Tibial nerve (tissue), 4 donors: ENCODE data around the gene ATP11A. TPM values are rescaled to one million over a fixed set of nuclear protein-coding genes. Genes with fewer than 3 reads are reported as not detected.
"Not testable (repeated sequence)": the region's sequence is repeated elsewhere in the genome, so short reads cannot be mapped to it uniquely, and the experiment has no call there.

ENCODE experiments used
- DNase-seq, 2 donors: peaks; one replicate each; pipeline ENCODE4 v3.0.0-alpha.2; 2019; ENCODE audit warnings: low spot score in 2 of 2
- H3K27ac ChIP-seq, 4 donors: fragments of 200-600 bp; sonication (generic) in 3 of 4; one replicate each; pipeline ENCODE4 v1.5.1; 2017 to 2019; ENCODE audit warnings: mild to moderate bottlenecking in 1 of 4
- H3K27me3 ChIP-seq, 2 donors: fragments of 200-600 bp; sonication (generic) in 1 of 2; one replicate each; pipeline versions ENCODE4 v1.5.1 to v1.6.0; 2017 to 2019
- H3K36me3 ChIP-seq, 3 donors: fragments of 200-600 bp; sonication (generic); one replicate each; pipeline ENCODE4 v1.5.1; 2018 to 2019
- H3K4me1 ChIP-seq, 4 donors: fragments of 200-600 bp; sonication (generic) in 3 of 4; one replicate each; pipeline ENCODE4 v1.5.1; 2017 to 2019
- H3K4me3 ChIP-seq, 4 donors: fragments of 200-600 bp; sonication (generic) in 3 of 4; one replicate each; pipeline ENCODE4 v1.5.1; 2017 to 2019; ENCODE audit warnings: mild to moderate bottlenecking in 1 of 4, moderate library complexity in 1 of 4
- H3K9me3 ChIP-seq, 4 donors: fragments of 200-600 bp; sonication (generic) in 3 of 4; one replicate each; pipeline ENCODE4 v1.5.1; 2017 to 2019
- EP300 ChIP-seq, 2 donors: sonication (generic); formaldehyde crosslinking; IDR thresholded peaks; one replicate each; pipeline ENCODE4 v1.6.1; 2017; ENCODE audit warnings: antibody characterized with exemption in 2 of 2, mild to moderate bottlenecking in 1 of 2
- POLR2A ChIP-seq, 2 donors: fragments of 450-650 bp; IDR thresholded peaks; one replicate each; pipeline ENCODE4 v1.6.1; 2017; ENCODE audit warnings: antibody characterized with exemption in 2 of 2, mild to moderate bottlenecking in 2 of 2, moderate library complexity in 2 of 2
- WGBS, 2 donors: methylation state at CpG; one replicate each; pipeline ENCODE4 v1.1.5; 2018; 5-methylcytosine and 5-hydroxymethylcytosine counted together
- total RNA-seq, 4 donors: library from RNA; depleted of rRNA; stranded (reverse); fragments of >200 nt; gene quantifications; one replicate each; pipeline ENCODE4 v1.1.0, GENCODE V29; 2016
- TF ChIP-seq, protein P1 (sequence below), 5 experiments: fragments of 200-600 bp in 3 of 5; fragments of 450-650 bp in 2 of 5; sonication (generic) in 3 of 5; IDR thresholded peaks; one replicate each; pipeline ENCODE4 v1.5.1; 2016 to 2019; ENCODE audit warnings: antibody characterized with exemption in 5 of 5, mild to moderate bottlenecking in 3 of 5, moderate library complexity in 2 of 5

The ATP11A gene
- total RNA-seq, 4 donors from 2014 or later, result 24.7 to 61.5 (median 35.0) TPM

DNA sequence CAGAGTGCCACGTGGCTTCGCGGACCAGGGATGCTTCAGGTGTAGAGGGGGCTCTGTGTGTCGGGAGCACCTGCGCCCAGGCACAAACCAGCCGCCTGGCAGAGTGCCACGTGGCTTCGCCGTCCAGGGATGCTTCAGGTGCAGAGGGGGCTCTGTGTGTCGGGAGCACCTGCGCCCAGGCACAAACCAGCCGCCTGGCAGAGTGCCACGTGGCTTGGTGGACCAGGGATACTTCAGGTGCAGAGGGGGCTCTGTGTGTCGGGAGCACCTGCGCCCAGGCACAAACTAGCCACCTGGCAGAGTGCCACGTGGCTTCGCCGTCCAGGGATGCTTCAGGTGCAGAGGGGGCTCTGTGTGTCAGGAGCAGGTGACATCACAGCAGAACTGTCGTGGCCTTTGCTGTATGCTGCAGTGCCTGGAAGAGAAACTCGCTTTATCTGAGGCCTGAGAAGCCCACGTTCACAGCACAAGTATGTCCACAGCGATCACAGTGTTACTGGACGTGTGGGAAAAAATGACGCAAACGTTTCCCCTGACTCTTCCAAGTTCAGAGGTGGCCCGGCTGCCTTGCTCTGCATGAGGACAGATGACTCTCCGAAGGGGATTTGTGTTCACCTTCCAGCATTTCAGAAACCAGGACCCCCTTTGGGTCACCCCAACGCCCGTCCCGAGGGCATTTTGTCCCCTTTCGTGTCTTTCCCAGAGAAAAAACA is 151.6 kb downstream of the ATP11A start:
- peak overlapping the region in 2 of 4 donors; percentile 12 to 63 for H3K27ac ChIP-seq
- peaks cover 0 to 93% (median 4%) of the 10 kb centered on the region in 3 donors for H3K36me3 ChIP-seq
- DNase-seq, H3K27me3 ChIP-seq, H3K4me3 ChIP-seq, H3K9me3 ChIP-seq: not testable (repeated sequence)
- WGBS, 2 donors, result 90 to 91% methylated on average over 21 to 28 of the region's 31 CpGs
- peaks cover 0 to 19% (median 0%) of the 10 kb centered on the region in 4 donors for H3K4me1 ChIP-seq
- peak in 1 of 2 donors; percentile 13 for TF ChIP-seq EP300 (IDR thresholded peaks at IDR 0.05)

DNA sequence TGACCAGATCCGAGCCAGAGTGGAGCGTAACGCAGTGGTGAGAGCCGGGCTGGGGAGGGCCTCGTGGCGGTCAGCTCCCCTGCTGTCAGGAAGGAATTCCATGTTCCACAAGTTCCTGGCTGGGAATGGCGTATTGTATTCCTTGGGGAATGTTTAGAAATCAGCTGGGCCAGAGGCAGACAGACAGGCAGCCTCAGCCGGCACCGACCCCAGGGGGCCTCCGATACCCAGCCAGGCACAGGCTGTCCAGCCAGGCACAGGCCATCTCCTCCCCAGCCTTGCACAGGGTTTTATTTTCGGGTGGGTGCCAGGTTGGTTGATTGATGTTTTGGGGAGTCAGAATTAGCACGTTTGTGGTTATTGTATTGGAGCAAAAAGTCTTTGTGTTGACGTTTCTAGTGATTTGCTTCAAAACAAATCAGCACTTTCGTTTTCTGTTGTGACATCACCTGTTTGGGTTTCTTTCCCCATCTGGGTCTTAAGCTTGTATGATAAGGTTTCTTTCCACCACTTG is 152.6 kb downstream of the ATP11A start:
- H3K36me3 ChIP-seq, result peaks cover 0 to 93% (median 4%) of the 10 kb centered on the region in 3 donors
- peak overlapping the region in 2 of 4 donors; percentile 12 to 63 for H3K27ac ChIP-seq

GRCh38 chr13:112842931-112843391 is 153.1 kb downstream of the ATP11A start:
- Histone ChIP-seq H3K27ac (peak overlapping the region in 2 of 4 donors; percentile 12 to 63), H3K4me1 (peaks cover 0 to 14% (median 0%) of the 10 kb centered on the region in 4 donors), H3K4me3 (peak overlapping the region in 1 of 4 donors; percentile 11), H3K36me3 (peaks cover 0 to 93% (median 4%) of the 10 kb centered on the region in 3 donors), H3K27me3 (no peaks in the 10 kb centered on the region), H3K9me3 (peaks cover 0 to 11% (median 0%) of the 10 kb centered on the region in 4 donors)
- DNase-seq, result no peak
- TF ChIP-seq, protein P1, sequence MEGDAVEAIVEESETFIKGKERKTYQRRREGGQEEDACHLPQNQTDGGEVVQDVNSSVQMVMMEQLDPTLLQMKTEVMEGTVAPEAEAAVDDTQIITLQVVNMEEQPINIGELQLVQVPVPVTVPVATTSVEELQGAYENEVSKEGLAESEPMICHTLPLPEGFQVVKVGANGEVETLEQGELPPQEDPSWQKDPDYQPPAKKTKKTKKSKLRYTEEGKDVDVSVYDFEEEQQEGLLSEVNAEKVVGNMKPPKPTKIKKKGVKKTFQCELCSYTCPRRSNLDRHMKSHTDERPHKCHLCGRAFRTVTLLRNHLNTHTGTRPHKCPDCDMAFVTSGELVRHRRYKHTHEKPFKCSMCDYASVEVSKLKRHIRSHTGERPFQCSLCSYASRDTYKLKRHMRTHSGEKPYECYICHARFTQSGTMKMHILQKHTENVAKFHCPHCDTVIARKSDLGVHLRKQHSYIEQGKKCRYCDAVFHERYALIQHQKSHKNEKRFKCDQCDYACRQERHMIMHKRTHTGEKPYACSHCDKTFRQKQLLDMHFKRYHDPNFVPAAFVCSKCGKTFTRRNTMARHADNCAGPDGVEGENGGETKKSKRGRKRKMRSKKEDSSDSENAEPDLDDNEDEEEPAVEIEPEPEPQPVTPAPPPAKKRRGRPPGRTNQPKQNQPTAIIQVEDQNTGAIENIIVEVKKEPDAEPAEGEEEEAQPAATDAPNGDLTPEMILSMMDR (IDR thresholded peaks at IDR 0.05), result no peak
- TF ChIP-seq EP300 (IDR thresholded peaks at IDR 0.05), result no peak
- WGBS, 2 donors, result 94 to 95% methylated on average over 31 to 33 of the region's 33 CpGs

More for the DNA sequence above, 152.6 kb downstream of the ATP11A start:
- Histone ChIP-seq H3K27me3 (no peaks in the 10 kb centered on the region), H3K9me3 (peaks cover 0 to 5% (median 0%) of the 10 kb centered on the region in 4 donors), H3K4me3 (peak overlapping the region in 2 of 4 donors; percentile 7 to 11), H3K4me1 (peaks cover 0 to 17% (median 0%) of the 10 kb centered on the region in 4 donors)
- DNase-seq, result peak; percentile 26 to 31
- TF ChIP-seq, protein P1 (IDR thresholded peaks at IDR 0.05), result no peak
- no peak for TF ChIP-seq POLR2A (IDR thresholded peaks at IDR 0.05)
- peak in 1 of 2 donors; percentile 46 for TF ChIP-seq EP300 (IDR thresholded peaks at IDR 0.05)
- whole genome bisulfite sequencing, 2 donors, result 68 to 72% methylated on average over 14 of the region's 14 CpGs

GRCh38 chr13:112843392-112844111 is 153.7 kb downstream of the ATP11A start:
- no peak for DNase-seq
- Histone ChIP-seq H3K9me3 (peaks cover 0 to 14% (median 0%) of the 10 kb centered on the region in 4 donors), H3K4me1 (peaks cover 0 to 14% (median 0%) of the 10 kb centered on the region in 4 donors), H3K36me3 (peaks cover 0 to 93% (median 4%) of the 10 kb centered on the region in 3 donors), H3K4me3 (no peak overlapping the region), H3K27me3 (no peaks in the 10 kb centered on the region), H3K27ac (peak overlapping the region in 1 of 4 donors; percentile 63)
- WGBS, 2 donors, result 76 to 85% methylated on average over 27 to 28 of the region's 28 CpGs
- TF ChIP-seq POLR2A (IDR thresholded peaks at IDR 0.05), result no peak
- TF ChIP-seq, protein P1 (IDR thresholded peaks at IDR 0.05), result no peak
- no peak for TF ChIP-seq EP300 (IDR thresholded peaks at IDR 0.05)

DNA sequence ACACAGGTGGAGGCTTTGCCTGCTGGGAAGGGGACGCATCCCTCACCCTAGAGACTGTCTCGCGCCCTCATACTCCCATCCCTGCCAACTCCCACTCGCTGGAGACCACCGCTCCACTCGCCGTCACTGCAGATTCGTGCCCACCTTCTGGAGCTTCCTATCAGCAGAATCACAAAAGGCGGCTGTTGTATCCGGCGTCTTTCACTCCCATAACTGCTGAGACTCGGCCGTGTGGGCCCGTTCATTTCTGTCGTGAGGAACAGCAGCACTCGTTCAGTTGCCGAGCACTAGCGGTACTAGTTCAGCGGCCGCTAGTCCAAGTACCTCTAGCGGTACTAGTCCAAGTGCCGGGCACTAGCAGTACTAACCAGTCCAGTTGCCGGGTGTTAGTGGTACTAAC is 154.6 kb downstream of the ATP11A start:
- H3K9me3 ChIP-seq, result peaks cover 0 to 14% (median 0%) of the 10 kb centered on the region in 4 donors
- peaks cover 0 to 14% (median 0%) of the 10 kb centered on the region in 4 donors for H3K4me1 ChIP-seq
- no peak overlapping the region for H3K4me3 ChIP-seq
- no peak for DNase-seq
- no peak overlapping the region for H3K27ac ChIP-seq
- peaks cover 0 to 88% (median 4%) of the 10 kb centered on the region in 3 donors for H3K36me3 ChIP-seq
- TF ChIP-seq, protein P1 (IDR thresholded peaks at IDR 0.05), result no peak
- no peak for TF ChIP-seq POLR2A (IDR thresholded peaks at IDR 0.05)
- no peak for TF ChIP-seq EP300 (IDR thresholded peaks at IDR 0.05)
- 91 to 93% methylated on average over 23 of the region's 23 CpGs for WGBS, 2 donors
- no peaks in the 10 kb centered on the region for H3K27me3 ChIP-seq
